Stimulated activated CD4-positive, alpha-beta T cell treated with anti-CD3 and anti-CD28 coated beads, Interleukin-2, amount 100 ng/mL, for 48 hours (primary cell): ENCODE data around the gene DAGLA.
"Not testable (repeated sequence)": the region's sequence is repeated elsewhere in the genome, so short reads cannot be mapped to it uniquely, and the experiment has no call there.

Experiments used
- DNase-seq, 2 donors: peaks; one replicate each; pipeline ENCODE4 v3.0.0-alpha.2; 2020

DAGLA gene

GRCh38 chr11:61679893-61680621 lies at the start of gene DAGLA:
DAGLA (plus strand) TSS chr11:61680391; CDS start chr11:61720156, 39,765 bp downstream.
- DNase-seq, result peak; percentile 69 to 82

GRCh38 chr11:61632096-61632495 lies 48.1 kb upstream of the DAGLA start:
- DNase-seq, result no peak

- DNase-seq, result no peak
Observed at GRCh38 chr11:61635304-61635703, 44.9 kb upstream of the DAGLA start.

GRCh38 chr11:61635787-61636186 lies 44.4 kb upstream of the DAGLA start:
- no peak for DNase-seq

- DNase-seq, result no peak
Observed at GRCh38 chr11:61636676-61637075, 43.5 kb upstream of the DAGLA start.

- DNase-seq, result no peak
Observed at GRCh38 chr11:61637277-61637676, 42.9 kb upstream of the DAGLA start.

GRCh38 chr11:61639816-61640443 lies 40.3 kb upstream of the DAGLA start:
- DNase-seq, result no peak

GRCh38 chr11:61642162-61642561 lies 38.0 kb upstream of the DAGLA start:
- DNase-seq, result no peak

GRCh38 chr11:61645179-61645868 lies 34.9 kb upstream of the DAGLA start:
- no peak for DNase-seq

GRCh38 chr11:61647529-61647928 lies 32.7 kb upstream of the DAGLA start:
- no peak for DNase-seq

- no peak for DNase-seq
Observed at GRCh38 chr11:61650781-61651571, 29.2 kb upstream of the DAGLA start.

- DNase-seq, result no peak
Observed at GRCh38 chr11:61652135-61652534, 28.1 kb upstream of the DAGLA start.

- no peak for DNase-seq
Observed at GRCh38 chr11:61654397-61654829, 25.8 kb upstream of the DAGLA start.

- not testable (repeated sequence) for DNase-seq
Observed at GRCh38 chr11:61655266-61656159, 24.7 kb upstream of the DAGLA start.

- DNase-seq, result no peak
Observed at GRCh38 chr11:61656347-61657077, 23.7 kb upstream of the DAGLA start.

- DNase-seq, result no peak
Observed at GRCh38 chr11:61657566-61658290, 22.5 kb upstream of the DAGLA start.

GRCh38 chr11:61659413-61660196 lies 20.6 kb upstream of the DAGLA start:
- no peak for DNase-seq

- DNase-seq, result not testable (repeated sequence)
Observed at GRCh38 chr11:61660997-61661396, 19.2 kb upstream of the DAGLA start.

GRCh38 chr11:61666684-61667297 lies 13.4 kb upstream of the DAGLA start:
- DNase-seq, result no peak
